A673 (cell line): ENCODE data around the gene HOXA5. TPM values are rescaled to one million over a fixed set of nuclear protein-coding genes. Genes with fewer than 3 reads are reported as not detected.

Experiments used
- BruUV-seq: library from RNA; stranded (reverse); fragments of 400-500 nt; replicated peaks from 2 replicates; lab custom pipeline; 2021; lab: Mats Ljungman, UMichigan
- CTCF ChIA-PET: fragments of 300-600 bp; sonication (Branson Sonifier 250); formaldehyde crosslinking; loops from one replicate; lab custom pipeline; 2022; ENCODE audit warnings: antibody characterized with exemption; lab: Charles Lee
- POLR2A ChIA-PET: fragments of 300-600 bp; sonication (Branson Sonifier 250); formaldehyde crosslinking; loops from one replicate; lab custom pipeline; 2022; ENCODE audit warnings: antibody characterized with exemption; ENCODE audit not compliant: low non-redundant PET; lab: Charles Lee
- DNase-seq: peaks from one replicate; pipeline ENCODE4 v3.0.0-alpha.2; 2015; ENCODE audit warnings: low spot score
- H3K27ac ChIP-seq: fragments of 200-600 bp; sonication (generic); 2 replicates; pipeline ENCODE4 v1.5.1; 2016; ENCODE audit warnings: mixed run types, low read depth, mild to moderate bottlenecking, mixed read lengths, antibody characterized with exemption, low read length; ENCODE audit not compliant: poor library complexity, severe bottlenecking
- H3K27me3 ChIP-seq: fragments of 200-600 bp; sonication (generic); replicated peaks from 2 replicates; pipeline ENCODE4 v1.6.1; 2017; ENCODE audit warnings: mixed run types, low read depth, mild to moderate bottlenecking, mixed read lengths, antibody characterized with exemption, low read length; ENCODE audit not compliant: insufficient read depth, poor library complexity
- H3K36me3 ChIP-seq: fragments of 200-600 bp; sonication (generic); 2 replicates; pipeline ENCODE4 v1.6.1; 2016; ENCODE audit warnings: mixed run types, mild to moderate bottlenecking, mixed read lengths, antibody characterized with exemption, low read length; ENCODE audit not compliant: insufficient read depth, poor library complexity, severe bottlenecking
- H3K4me1 ChIP-seq: fragments of 200-600 bp; sonication (generic); 2 replicates; pipeline ENCODE4 v1.6.1; 2017; ENCODE audit warnings: mixed run types, mild to moderate bottlenecking, mixed read lengths, antibody characterized with exemption, low read length; ENCODE audit not compliant: insufficient read depth, poor library complexity, severe bottlenecking
- H3K4me3 ChIP-seq: fragments of 200-600 bp; sonication (generic); 2 replicates; pipeline ENCODE4 v1.5.1; 2016; ENCODE audit warnings: low read depth, mixed run types, mild to moderate bottlenecking, mixed read lengths, low read length; ENCODE audit not compliant: poor library complexity, severe bottlenecking
- H3K9me3 ChIP-seq: fragments of 200-600 bp; sonication (generic); 2 replicates; pipeline ENCODE4 v1.6.1; 2016; ENCODE audit warnings: mixed run types, low read depth, mild to moderate bottlenecking, mixed read lengths, antibody characterized with exemption, low read length; ENCODE audit not compliant: poor library complexity, severe bottlenecking
- CTCF ChIP-seq: fragments of 300-800, 200-600 bp; sonication (generic); conservative IDR thresholded peaks from 2 replicates; pipeline ENCODE4 v1.5.1; 2017; ENCODE audit warnings: low read depth, mild to moderate bottlenecking, antibody characterized with exemption, low read length, moderate library complexity, mixed read lengths
- EZH2 ChIP-seq: fragments of 200-600 bp; sonication (generic); IDR thresholded peaks from 2 replicates; pipeline ENCODE4 v1.6.1; 2017; ENCODE audit warnings: borderline replicate concordance, low read depth, mild to moderate bottlenecking, mixed read lengths, antibody characterized with exemption, low read length; ENCODE audit not compliant: poor library complexity, severe bottlenecking
- intact Hi-C: fragments of 100-400 bp; cut with micrococcal nuclease; formaldehyde crosslinking; loops from one replicate; pipeline ENCODE4 v1.10.0; 2022; ENCODE audit not compliant: unreplicated experiment
- total RNA-seq: library from RNA; stranded (reverse); gene quantifications from 2 replicates; pipeline ENCODE4 v1.2.3, GENCODE V29; 2021

HOXA5 gene
- total RNA-seq, 1 experiment from 2014 or later, result not detected

- H3K36me3 ChIP-seq, result no peaks in the 10 kb centered on the region
- intact Hi-C loops, result no loop called here
- no peak for DNase-seq
- no peak overlapping the region for H3K27ac ChIP-seq
- BruUV-seq, result no TSS peak
- POLR2A ChIA-PET, result no interaction called here
- no peak overlapping the region for H3K4me3 ChIP-seq
- no peaks in the 10 kb centered on the region for H3K9me3 ChIP-seq
- CTCF ChIA-PET, result no interaction called here
- no peaks in the 10 kb centered on the region for H3K4me1 ChIP-seq
- TF ChIP-seq EZH2 (no peak), CTCF (no peak)
- peaks cover 98% of the 10 kb centered on the region for H3K27me3 ChIP-seq
These were observed 38.9 kb upstream of the HOXA5 start for GRCh38 chr7:27182285-27182841.

GRCh38 chr7:27181795-27182275, 38.4 kb upstream of the HOXA5 start:
- Histone ChIP-seq H3K9me3 (no peaks in the 10 kb centered on the region), H3K27me3 (peaks cover 98% of the 10 kb centered on the region), H3K36me3 (no peaks in the 10 kb centered on the region), H3K27ac (no peak overlapping the region), H3K4me1 (no peaks in the 10 kb centered on the region), H3K4me3 (no peak overlapping the region)
- intact Hi-C loops, result no loop called here
- POLR2A ChIA-PET, result no interaction called here
- TF ChIP-seq EZH2 (no peak), CTCF (no peak)
- CTCF ChIA-PET, result no interaction called here
- no TSS peak for BruUV-seq
- no peak for DNase-seq

- ChIA-PET CTCF (interaction anchor here (0.6 to 0.7 kb wide), 2 partner anchors 16 to 504 kb away, joined by 4 to 9 read pairs; no protein-coding TSS in a partner anchor), POLR2A (no interaction called here)
- Histone ChIP-seq H3K36me3 (no peaks in the 10 kb centered on the region), H3K4me3 (no peak overlapping the region), H3K27me3 (peaks cover 95% of the 10 kb centered on the region), H3K9me3 (no peaks in the 10 kb centered on the region), H3K4me1 (no peaks in the 10 kb centered on the region), H3K27ac (no peak overlapping the region)
- no peak for DNase-seq
- intact Hi-C loops, result no loop called here
- TF ChIP-seq EZH2 (no peak), CTCF (no peak)
- BruUV-seq, result no TSS peak
These were observed 37.2 kb upstream of the HOXA5 start for GRCh38 chr7:27180431-27181420.
